ENCODE measurements around the gene CHAF1A.

Gene CHAF1A

GRCh38 chr19:4448147-4448985 lies 45.9 kb downstream of the CHAF1A start:
- no peak overlapping the region for H3K27ac ChIP-seq
- H3K27me3 ChIP-seq = no peaks in the 10 kb centered on the region
- H3K9me3 ChIP-seq = no peaks in the 10 kb centered on the region
- peaks cover 100% of the 10 kb centered on the region for H3K36me3 ChIP-seq
- no peak for TF ChIP-seq CTCF (IDR thresholded peaks at IDR 0.05)
- H3K4me3 ChIP-seq (ENCODE audit: low read depth in 1 of 2, low read length in 1 of 2) = no peak overlapping the region
- H3K4me1 ChIP-seq (ENCODE audit: control insufficient read depth in 1 of 2, insufficient read depth in 1 of 2, low read depth in 1 of 2, low read length in 1 of 2) = no peaks in the 10 kb centered on the region

- no peaks in the 10 kb centered on the region for H3K27me3 ChIP-seq
- no peaks in the 10 kb centered on the region for H3K4me1 ChIP-seq (ENCODE audit: control insufficient read depth in 1 of 2, insufficient read depth in 1 of 2, low read depth in 1 of 2, low read length in 1 of 2)
- no peak for TF ChIP-seq CTCF (IDR thresholded peaks at IDR 0.05)
- no peaks in the 10 kb centered on the region for H3K9me3 ChIP-seq
- H3K36me3 ChIP-seq = peaks cover 100% of the 10 kb centered on the region
- no peak overlapping the region for H3K27ac ChIP-seq
- no peak overlapping the region for H3K4me3 ChIP-seq (ENCODE audit: low read depth in 1 of 2, low read length in 1 of 2)
Measured at GRCh38 chr19:4449022-4449638, 46.7 kb downstream of the CHAF1A start.

- Histone ChIP-seq H3K27me3 (no peaks in the 10 kb centered on the region), H3K4me3 (ENCODE audit: low read depth in 1 of 2, low read length in 1 of 2) (no peak overlapping the region), H3K4me1 (ENCODE audit: control insufficient read depth in 1 of 2, insufficient read depth in 1 of 2, low read depth in 1 of 2, low read length in 1 of 2) (no peaks in the 10 kb centered on the region), H3K27ac (no peak overlapping the region), H3K36me3 (peaks cover 100% of the 10 kb centered on the region), H3K9me3 (no peaks in the 10 kb centered on the region)
- TF ChIP-seq CTCF (IDR thresholded peaks at IDR 0.05) = no peak
Measured at GRCh38 chr19:4449639-4450028, 47.2 kb downstream of the CHAF1A start.

- H3K27ac ChIP-seq = no peak overlapping the region
- no peak overlapping the region for H3K4me3 ChIP-seq (ENCODE audit: low read depth in 1 of 2, low read length in 1 of 2)
- peaks cover 74% of the 10 kb centered on the region for H3K36me3 ChIP-seq
- TF ChIP-seq CTCF (IDR thresholded peaks at IDR 0.05) = no peak
- no peaks in the 10 kb centered on the region for H3K9me3 ChIP-seq
- H3K4me1 ChIP-seq (ENCODE audit: control insufficient read depth in 1 of 2, insufficient read depth in 1 of 2, low read depth in 1 of 2, low read length in 1 of 2) = peaks cover 12 to 13% of the 10 kb centered on the region in 2 experiments
- no peaks in the 10 kb centered on the region for H3K27me3 ChIP-seq
Measured at GRCh38 chr19:4452230-4452990, 50.0 kb downstream of the CHAF1A start.

GRCh38 chr19:4453232-4454179 lies 51.1 kb downstream of the CHAF1A start:
- H3K4me1 ChIP-seq (ENCODE audit: control insufficient read depth in 1 of 2, insufficient read depth in 1 of 2, low read depth in 1 of 2, low read length in 1 of 2) = peaks cover 12 to 18% of the 10 kb centered on the region in 2 experiments
- no peaks in the 10 kb centered on the region for H3K27me3 ChIP-seq
- H3K9me3 ChIP-seq = no peaks in the 10 kb centered on the region
- peaks cover 64% of the 10 kb centered on the region for H3K36me3 ChIP-seq
- no peak for TF ChIP-seq CTCF (IDR thresholded peaks at IDR 0.05)
- H3K27ac ChIP-seq = no peak overlapping the region
- no peak overlapping the region for H3K4me3 ChIP-seq (ENCODE audit: low read depth in 1 of 2, low read length in 1 of 2)

Measured in neutrophil (primary cell).